ENCODE results near the gene SLC12A8. TPM values are rescaled to one million over a fixed set of nuclear protein-coding genes. Genes with fewer than 3 reads are reported as not detected.

Gene SLC12A8
- total RNA-seq, 3 donors from 2014 or later: 8.0 to 19.3 (median 13.6) TPM

DNA sequence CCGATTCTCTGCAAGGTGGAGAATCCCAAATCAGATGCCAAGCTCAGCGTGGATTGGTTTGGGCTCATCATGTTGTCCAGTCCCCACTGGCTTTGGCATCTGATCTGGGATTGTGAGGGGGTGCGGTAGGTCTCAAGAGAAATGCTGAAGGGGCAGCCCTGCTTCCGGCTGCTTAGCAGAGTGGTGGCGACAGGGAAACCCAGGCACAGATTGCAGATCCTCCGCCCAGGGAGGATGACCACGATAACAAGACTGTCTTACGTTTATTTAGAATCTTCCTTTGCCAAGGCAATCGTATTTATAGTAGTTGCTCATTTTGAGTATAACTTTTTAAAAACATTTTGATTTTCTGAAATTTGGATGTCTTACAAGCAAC, 61.1 kb downstream of the SLC12A8 start:
- Histone ChIP-seq H3K4me1 (ENCODE audit: low read depth) (no peaks in the 10 kb centered on the region), H3K4me3 (no peak overlapping the region), H3K9me3 (no peaks in the 10 kb centered on the region), H3K36me3 (ENCODE audit: low read depth) (no peaks in the 10 kb centered on the region)
- TF ChIP-seq, protein P1, sequence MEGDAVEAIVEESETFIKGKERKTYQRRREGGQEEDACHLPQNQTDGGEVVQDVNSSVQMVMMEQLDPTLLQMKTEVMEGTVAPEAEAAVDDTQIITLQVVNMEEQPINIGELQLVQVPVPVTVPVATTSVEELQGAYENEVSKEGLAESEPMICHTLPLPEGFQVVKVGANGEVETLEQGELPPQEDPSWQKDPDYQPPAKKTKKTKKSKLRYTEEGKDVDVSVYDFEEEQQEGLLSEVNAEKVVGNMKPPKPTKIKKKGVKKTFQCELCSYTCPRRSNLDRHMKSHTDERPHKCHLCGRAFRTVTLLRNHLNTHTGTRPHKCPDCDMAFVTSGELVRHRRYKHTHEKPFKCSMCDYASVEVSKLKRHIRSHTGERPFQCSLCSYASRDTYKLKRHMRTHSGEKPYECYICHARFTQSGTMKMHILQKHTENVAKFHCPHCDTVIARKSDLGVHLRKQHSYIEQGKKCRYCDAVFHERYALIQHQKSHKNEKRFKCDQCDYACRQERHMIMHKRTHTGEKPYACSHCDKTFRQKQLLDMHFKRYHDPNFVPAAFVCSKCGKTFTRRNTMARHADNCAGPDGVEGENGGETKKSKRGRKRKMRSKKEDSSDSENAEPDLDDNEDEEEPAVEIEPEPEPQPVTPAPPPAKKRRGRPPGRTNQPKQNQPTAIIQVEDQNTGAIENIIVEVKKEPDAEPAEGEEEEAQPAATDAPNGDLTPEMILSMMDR (IDR thresholded peaks at IDR 0.05): no peak
- ATAC-seq (no peak), DNase-seq (no peak)
- intact Hi-C loops (cut with DNase I, micrococcal nuclease): loop anchor here in 1 of 2 donors (5.0 to 10.0 kb wide), 2 partner anchors 157 to 171 kb away; no protein-coding TSS in a partner anchor

GRCh38 chr3:125150525-125151441, 61.8 kb downstream of the SLC12A8 start:
- intact Hi-C loops (cut with DNase I, micrococcal nuclease): loop anchor here in 1 of 2 donors (5.0 to 10.0 kb wide), 2 partner anchors 156 to 172 kb away; no protein-coding TSS in a partner anchor
- DNase-seq (peak in 1 of 3 donors; percentile 86), ATAC-seq (peak; percentile 82)
- no peaks in the 10 kb centered on the region for H3K36me3 ChIP-seq (ENCODE audit: low read depth)
- no peaks in the 10 kb centered on the region for H3K9me3 ChIP-seq
- no peaks in the 10 kb centered on the region for H3K4me1 ChIP-seq (ENCODE audit: low read depth)
- no peak overlapping the region for H3K4me3 ChIP-seq
- TF ChIP-seq, protein P1 (IDR thresholded peaks at IDR 0.05): peak; percentile 42

DNA sequence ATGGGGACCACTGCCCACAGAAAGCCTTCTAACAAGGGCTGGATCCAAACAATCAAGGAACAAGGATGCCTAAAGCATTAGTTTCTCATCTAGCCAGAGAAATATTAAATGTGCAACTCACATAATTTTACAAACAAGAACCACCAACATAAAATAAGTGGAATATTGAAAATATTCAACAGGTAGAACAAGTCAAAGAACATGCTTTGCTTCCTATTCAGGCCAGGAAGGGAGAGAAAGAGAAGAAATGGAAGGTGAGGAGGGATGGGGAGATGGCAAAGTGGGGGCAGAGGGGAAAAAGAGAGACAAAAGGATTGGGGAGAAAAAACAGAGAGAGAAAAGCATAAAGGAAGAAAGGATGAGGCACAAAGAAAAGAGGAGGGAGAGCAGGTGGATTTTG, 63.1 kb downstream of the SLC12A8 start:
- no peaks in the 10 kb centered on the region for H3K36me3 ChIP-seq (ENCODE audit: low read depth)
- TF ChIP-seq, protein P1 (IDR thresholded peaks at IDR 0.05): no peak
- no peak for DNase-seq
- intact Hi-C loops (cut with DNase I, micrococcal nuclease): no loop called here
- H3K4me1 ChIP-seq (ENCODE audit: low read depth): no peaks in the 10 kb centered on the region
- H3K9me3 ChIP-seq: no peaks in the 10 kb centered on the region
- no peak for ATAC-seq
- H3K4me3 ChIP-seq: no peak overlapping the region

DNA sequence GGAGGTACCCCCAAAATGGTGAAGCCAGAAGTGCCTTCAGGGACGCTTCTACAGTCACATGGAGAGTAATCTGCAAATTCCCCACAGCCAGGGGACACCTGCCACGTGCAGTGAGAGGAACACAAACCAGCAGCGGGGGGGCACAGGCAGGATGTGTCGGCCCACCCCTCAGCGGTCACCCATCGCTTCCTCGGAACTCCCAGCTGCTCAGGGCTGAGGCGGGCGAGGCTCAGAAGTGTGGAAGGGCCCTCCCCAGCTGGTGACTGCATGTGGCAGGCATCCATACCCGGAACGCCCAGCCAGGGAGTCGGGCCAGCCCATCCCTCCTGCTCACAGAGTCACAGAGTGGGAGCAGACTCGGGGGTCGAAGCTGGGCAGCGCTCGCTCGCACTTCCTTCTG, 63.7 kb downstream of the SLC12A8 start:
- intact Hi-C loops (cut with DNase I, micrococcal nuclease): no loop called here
- Histone ChIP-seq H3K9me3 (no peaks in the 10 kb centered on the region), H3K4me1 (ENCODE audit: low read depth) (no peaks in the 10 kb centered on the region), H3K4me3 (no peak overlapping the region), H3K36me3 (ENCODE audit: low read depth) (no peaks in the 10 kb centered on the region)
- ATAC-seq: peak; percentile 49
- peak in 1 of 3 donors; percentile 73 for DNase-seq
- TF ChIP-seq, protein P1 (IDR thresholded peaks at IDR 0.05): no peak

DNA sequence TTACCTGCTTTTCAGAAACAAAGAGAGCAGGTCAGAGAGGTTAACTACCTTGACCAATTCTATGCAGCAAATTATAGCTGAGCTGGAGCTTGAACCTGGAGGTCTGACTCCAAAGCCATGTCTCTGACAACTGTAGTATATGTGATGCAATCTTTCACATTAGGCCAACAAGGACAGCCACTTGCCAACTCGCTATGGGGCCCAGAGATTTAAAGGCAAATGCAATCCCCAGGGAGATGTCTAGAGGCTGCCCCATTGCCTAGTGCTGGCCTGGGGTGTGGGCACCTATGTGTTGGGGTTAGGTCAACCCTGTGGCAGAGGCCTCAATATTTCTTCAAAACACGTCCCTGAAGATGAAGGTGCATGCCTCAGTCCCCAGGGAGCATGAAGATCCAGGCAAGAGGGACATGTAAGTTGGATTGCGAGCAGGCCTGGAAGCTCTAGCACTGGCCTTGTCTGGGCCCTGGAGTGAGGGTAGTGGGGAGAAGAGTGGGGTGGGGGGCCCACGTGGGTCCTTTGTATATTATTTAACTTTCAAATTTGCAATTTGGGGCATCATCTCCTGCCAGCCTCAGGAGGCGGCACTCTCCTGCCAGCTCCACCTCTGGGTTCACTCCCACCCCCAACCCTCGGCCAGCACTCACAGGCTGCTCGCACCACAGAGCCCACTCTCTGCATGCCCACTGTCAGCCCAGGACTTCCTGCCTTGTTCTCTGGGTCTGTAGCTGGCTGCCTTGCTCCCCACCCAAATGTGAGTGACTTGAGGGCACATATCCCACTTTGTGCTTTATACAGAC, 64.3 kb downstream of the SLC12A8 start:
- ATAC-seq: no peak
- intact Hi-C loops (cut with DNase I, micrococcal nuclease): no loop called here
- TF ChIP-seq, protein P1 (IDR thresholded peaks at IDR 0.05): no peak

More for the DNA sequence above, 64.3 kb downstream of the SLC12A8 start:
- Histone ChIP-seq H3K4me1 (ENCODE audit: low read depth) (no peaks in the 10 kb centered on the region), H3K36me3 (ENCODE audit: low read depth) (no peaks in the 10 kb centered on the region), H3K4me3 (no peak overlapping the region), H3K9me3 (no peaks in the 10 kb centered on the region)
- no peak for DNase-seq

Data from mucosa of descending colon (tissue), 3 donors.